ENCODE measurements around the gene LRRC34. TPM values are rescaled to one million over a fixed set of nuclear protein-coding genes. Genes with fewer than 3 reads are reported as not detected.

The LRRC34 gene
- total and polyA plus RNA-seq, 10 of the 15 experiments (the other 5 are each of a cell fraction or from before 2014, with no cell fraction given): 0.24 to 3.7 (median 1.7) TPM

- in situ Hi-C loops (cut with MboI): no loop called here
- no peak for TF ChIP-seq TBL1XR1 (IDR thresholded peaks at IDR 0.05; ENCODE audit: low read depth, low read length)
- no peak for TF ChIP-seq KLF5 (IDR thresholded peaks at IDR 0.05; ENCODE audit: partially characterized antibody)
- TF ChIP-seq ASH2L (IDR thresholded peaks at IDR 0.05; ENCODE audit: borderline replicate concordance, low read depth): no peak
- TF ChIP-seq ZBED1 (IDR thresholded peaks at IDR 0.05; ENCODE audit: borderline replicate concordance): no peak
- no peak for TF ChIP-seq POLR2AphosphoS5 (IDR thresholded peaks at IDR 0.05; ENCODE audit: low read length)
- TF ChIP-seq RFX5 (IDR thresholded peaks at IDR 0.05; ENCODE audit: low read depth, low read length): no peak
- no peak for TF ChIP-seq IRF5 (IDR thresholded peaks at IDR 0.05; ENCODE audit: borderline replicate concordance)
- TF ChIP-seq NBN (IDR thresholded peaks at IDR 0.05): no peak
- no peak for TF ChIP-seq PML (IDR thresholded peaks at IDR 0.05; ENCODE audit: low read length)
- TF ChIP-seq YY1 (IDR thresholded peaks at IDR 0.05; ENCODE audit: low read depth, low read length): no peak
- TF ChIP-seq BCL11A (IDR thresholded peaks at IDR 0.05; ENCODE audit: low read depth, low read length): no peak
- TF ChIP-seq ZNF24 (IDR thresholded peaks at IDR 0.05): no peak
- H3K4me3 ChIP-seq: no peak overlapping the region
- CTCF ChIA-PET: no interaction called here
- no peaks in the 10 kb centered on the region for H3K4me1 ChIP-seq (ENCODE audit: control insufficient read depth, insufficient read depth, low read length)
- H4K20me1 ChIP-seq (ENCODE audit: control insufficient read depth, insufficient read depth): no peaks in the 10 kb centered on the region
- no peaks in the 10 kb centered on the region for H3K79me2 ChIP-seq (ENCODE audit: control insufficient read depth, insufficient read depth, low read length)
- FAIRE-seq (no peak), DNase-seq (ENCODE audit: low read depth, low spot score) (no peak), ATAC-seq (no peak)
- no peaks in the 10 kb centered on the region for H3K9me3 ChIP-seq (replicated peaks; ENCODE audit: control insufficient read depth, insufficient read depth, low read length)
- no peak overlapping the region for H3K27ac ChIP-seq (ENCODE audit: control insufficient read depth, insufficient read depth)
- no peak overlapping the region for H3K4me2 ChIP-seq (ENCODE audit: control insufficient read depth, insufficient read depth)
- RAD21 ChIA-PET (ENCODE audit: unreplicated experiment): no interaction called here
- POLR2A ChIA-PET: no interaction called here
- no peak overlapping the region for H3K9ac ChIP-seq (ENCODE audit: control insufficient read depth, insufficient read depth, low read length)
- peaks cover 0 to 24% of the 10 kb centered on the region in 2 experiments for H3K36me3 ChIP-seq (ENCODE audit: control insufficient read depth in 2 of 2, insufficient read depth in 2 of 2, low read length in 1 of 2)
- intact Hi-C loops (cut with micrococcal nuclease; ENCODE audit: unreplicated experiment): no loop called here
- no peak overlapping the region for H2AFZ ChIP-seq (ENCODE audit: control insufficient read depth, low read depth, low read length)
- SMC1A ChIA-PET (ENCODE audit: uncharacterized antibody, unreplicated experiment): no interaction called here
- H3K27me3 ChIP-seq (replicated peaks in 1 of 2; ENCODE audit: control insufficient read depth in 2 of 2, insufficient read depth in 2 of 2, low read length in 1 of 2): no peaks in the 10 kb centered on the region
- no TSS peak for BruUV-seq (replicated peaks)
- WGBS (ENCODE audit: insufficient coverage, insufficient replicate concordance, low lambda C conversion rate, missing lambda C conversion rate): over 99% methylated on average over 4 of the region's 4 CpGs
Observed at GRCh38 chr3:169787120-169787519, 25.6 kb downstream of the LRRC34 start.
